Urinary bladder (tissue), 4 donors: ENCODE data around the gene CLCN4. TPM values are rescaled to one million over a fixed set of nuclear protein-coding genes. Genes with fewer than 3 reads are reported as not detected.

Experiments
- DNase-seq: peaks from one replicate; pipeline ENCODE4 v3.0.0-alpha.2; 2015; ENCODE audit errors: extremely low spot score
- H3K27ac ChIP-seq: one replicate; pipeline ENCODE4 v1.5.1; 2013; ENCODE audit warnings: low read depth, mild to moderate bottlenecking, moderate library complexity
- H3K36me3 ChIP-seq: one replicate; pipeline ENCODE4 v1.6.1; 2013; ENCODE audit warnings: mild to moderate bottlenecking, moderate library complexity; ENCODE audit not compliant: insufficient read depth
- H3K4me1 ChIP-seq: one replicate; pipeline ENCODE4 v1.6.1; 2013; ENCODE audit warnings: mild to moderate bottlenecking, moderate library complexity; ENCODE audit not compliant: insufficient read depth
- H3K4me3 ChIP-seq: one replicate; pipeline ENCODE4 v1.5.1; 2013; ENCODE audit warnings: low read depth, low read length
- WGBS: extraction: QIAGEN DNeasy Blood & Tissue Kit; methylation state at CpG from one replicate; pipeline ENCODE4 v1.1.7; 2013; 5-methylcytosine and 5-hydroxymethylcytosine counted together
- polyA plus RNA-seq: library from polyadenylated mRNA; stranded (reverse); fragments of 200-250 nt; gene quantifications from one replicate; pipeline ENCODE4 v1.2.3, GENCODE V29; 2013
- total RNA-seq: library from RNA; depleted of rRNA; stranded (reverse); fragments of >200 nt; gene quantifications from one replicate; pipeline ENCODE4 v1.2.3, GENCODE V29; 2014
- donor health status: healthy with polysubstance abuse.
- donor health status: healthy.

The CLCN4 gene
- total and polyA plus RNA-seq, 2 donors: 1.0 to 4.4 TPM

- 86% methylated on average over 18 of the region's 18 CpGs for WGBS
- H3K27ac ChIP-seq: no peak overlapping the region
- no peaks in the 10 kb centered on the region for H3K36me3 ChIP-seq
- no peak overlapping the region for H3K4me3 ChIP-seq
- DNase-seq: no peak
- H3K4me1 ChIP-seq: no peaks in the 10 kb centered on the region
Observed at GRCh38 chrX:10165580-10166247, 8.9 kb downstream of the CLCN4 start.

DNA sequence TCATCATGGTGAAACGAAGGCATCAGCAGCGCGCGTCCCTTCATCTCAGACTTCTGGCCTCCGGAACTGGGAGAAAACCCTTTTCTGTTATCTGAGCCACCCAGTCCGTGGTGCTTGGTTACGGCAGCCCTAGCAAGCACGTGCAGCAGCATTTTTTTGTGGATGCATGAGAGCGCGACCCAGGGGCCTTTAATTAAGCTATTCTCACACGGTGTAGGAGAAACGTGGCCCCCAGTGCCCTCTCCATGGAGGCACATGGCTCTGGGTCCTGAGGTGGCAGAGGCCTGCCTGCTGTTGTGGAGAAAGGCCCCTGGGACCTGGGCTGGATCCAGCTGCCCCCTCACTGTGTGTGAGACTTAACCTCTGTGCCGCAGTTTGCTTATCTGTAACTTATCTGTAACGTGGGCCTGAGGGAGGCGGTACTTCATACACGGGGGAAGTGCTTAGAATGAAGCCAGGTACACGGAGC, 9.5 kb downstream of the CLCN4 start:
- no peaks in the 10 kb centered on the region for H3K4me1 ChIP-seq
- H3K27ac ChIP-seq: no peak overlapping the region
- no peak for DNase-seq
- 87% methylated on average over 17 of the region's 17 CpGs for WGBS
- no peak overlapping the region for H3K4me3 ChIP-seq
- no peaks in the 10 kb centered on the region for H3K36me3 ChIP-seq

DNA sequence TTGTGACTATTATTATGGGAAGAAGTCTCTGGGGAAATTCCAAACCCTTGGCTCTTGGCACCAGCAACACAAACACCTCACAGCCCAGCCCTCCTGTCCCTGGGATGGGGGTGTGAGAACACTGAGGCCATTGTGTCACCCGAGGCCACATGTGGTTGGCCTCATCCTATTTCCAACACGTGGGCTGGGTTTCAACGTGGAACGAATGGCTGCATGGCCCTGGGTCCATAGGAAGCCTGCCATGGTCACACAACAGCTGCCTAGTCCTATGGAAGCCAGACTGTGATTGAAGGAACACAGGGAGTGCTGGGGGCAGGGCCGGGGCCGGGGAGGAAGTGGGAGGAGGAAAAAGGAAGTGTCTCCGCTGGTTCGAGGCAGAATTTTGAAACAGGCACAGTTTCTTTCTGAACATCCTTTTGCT, 10.0 kb downstream of the CLCN4 start:
- H3K36me3 ChIP-seq: no peaks in the 10 kb centered on the region
- WGBS: 57% methylated on average over 8 of the region's 8 CpGs
- no peak overlapping the region for H3K4me3 ChIP-seq
- no peaks in the 10 kb centered on the region for H3K4me1 ChIP-seq
- DNase-seq: no peak
- no peak overlapping the region for H3K27ac ChIP-seq

- H3K4me3 ChIP-seq: no peak overlapping the region
- H3K36me3 ChIP-seq: no peaks in the 10 kb centered on the region
- DNase-seq: no peak
- no peaks in the 10 kb centered on the region for H3K4me1 ChIP-seq
- WGBS: 83% methylated on average over 6 of the region's 6 CpGs
- no peak overlapping the region for H3K27ac ChIP-seq
Observed at GRCh38 chrX:10167573-10167972, 10.8 kb downstream of the CLCN4 start.

DNA sequence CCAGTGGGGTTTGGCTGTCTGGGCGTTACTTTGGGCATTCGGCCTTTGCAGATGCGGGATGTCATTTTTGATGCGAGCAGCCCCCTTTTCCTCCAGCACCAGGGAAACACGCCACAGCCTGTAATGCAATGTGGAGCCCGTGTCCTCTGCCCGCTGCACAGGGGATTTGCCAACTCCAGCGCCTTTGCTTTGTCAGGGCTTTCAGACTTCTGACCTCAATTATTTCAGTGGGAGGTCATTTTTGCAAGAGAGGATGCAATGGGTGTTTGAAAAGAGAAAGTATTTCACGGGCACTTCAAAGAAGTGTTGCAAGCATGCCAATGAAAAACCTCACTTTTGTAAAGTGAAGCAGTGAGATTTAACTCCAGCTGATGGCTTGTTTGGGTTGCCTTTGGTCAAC, 11.5 kb downstream of the CLCN4 start:
- H3K27ac ChIP-seq: no peak overlapping the region
- 91% methylated on average over 9 of the region's 9 CpGs for WGBS
- H3K4me1 ChIP-seq: no peaks in the 10 kb centered on the region
- no peaks in the 10 kb centered on the region for H3K36me3 ChIP-seq
- H3K4me3 ChIP-seq: no peak overlapping the region
- DNase-seq: no peak

DNA sequence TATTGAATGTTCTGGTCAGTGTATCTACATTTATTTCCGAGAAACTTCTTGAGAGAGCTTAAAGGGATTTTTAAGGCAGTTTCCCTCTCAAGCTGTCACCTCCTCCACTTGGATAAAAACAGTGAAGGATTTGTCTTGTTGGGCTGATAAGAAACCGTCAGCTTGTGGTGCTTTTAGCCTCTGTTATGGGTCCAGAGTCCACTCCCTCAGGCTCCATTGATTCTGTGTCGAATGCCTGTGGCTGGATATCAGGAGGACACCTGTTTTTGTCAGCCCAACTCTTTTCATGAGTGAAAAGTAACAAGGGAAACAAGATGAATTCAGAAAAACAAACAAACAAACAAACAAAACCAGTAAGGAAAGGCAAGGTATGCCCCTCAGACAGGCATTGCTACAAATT, 12.4 kb downstream of the CLCN4 start:
- no peak for DNase-seq
- H3K27ac ChIP-seq: no peak overlapping the region
- WGBS: 76% methylated on average over 3 of the region's 3 CpGs
- H3K4me1 ChIP-seq: no peaks in the 10 kb centered on the region
- no peak overlapping the region for H3K4me3 ChIP-seq
- H3K36me3 ChIP-seq: no peaks in the 10 kb centered on the region

- WGBS: 88% methylated on average over 5 of the region's 5 CpGs
- Histone ChIP-seq H3K27ac (no peak overlapping the region), H3K4me3 (no peak overlapping the region), H3K4me1 (peaks cover 2% of the 10 kb centered on the region), H3K36me3 (no peaks in the 10 kb centered on the region)
- no peak for DNase-seq
Observed at GRCh38 chrX:10171249-10171648, 14.5 kb downstream of the CLCN4 start.

GRCh38 chrX:10172877-10173276, 16.1 kb downstream of the CLCN4 start:
- Histone ChIP-seq H3K4me1 (peaks cover 2% of the 10 kb centered on the region), H3K4me3 (no peak overlapping the region), H3K36me3 (no peaks in the 10 kb centered on the region), H3K27ac (no peak overlapping the region)
- 42% methylated on average over 11 of the region's 11 CpGs for whole genome bisulfite sequencing
- no peak for DNase-seq

GRCh38 chrX:10173331-10173900, 16.6 kb downstream of the CLCN4 start:
- DNase-seq: no peak
- H3K4me3 ChIP-seq: no peak overlapping the region

DNA sequence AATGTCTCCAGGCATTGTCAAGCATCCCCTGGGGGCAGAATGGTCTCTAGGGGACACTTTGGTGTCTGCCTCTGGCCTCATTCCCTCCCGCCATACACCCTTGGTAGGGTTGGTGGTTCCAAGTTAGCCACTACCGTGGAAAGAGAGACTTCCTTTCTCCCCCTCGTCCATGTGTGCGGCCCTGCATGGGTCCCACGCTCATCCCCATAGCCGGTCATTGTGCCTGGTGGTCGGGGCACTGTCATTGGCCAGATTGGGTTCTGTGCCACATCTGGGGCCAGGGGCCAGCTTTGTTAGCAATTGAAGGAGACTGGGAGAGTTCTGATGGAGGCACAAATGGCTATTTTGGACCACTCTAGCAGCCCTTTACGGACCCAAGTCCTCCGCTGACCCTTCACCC, 17.3 kb downstream of the CLCN4 start:
- H3K36me3 ChIP-seq: no peaks in the 10 kb centered on the region
- H3K4me1 ChIP-seq: peaks cover 2% of the 10 kb centered on the region
- H3K4me3 ChIP-seq: no peak overlapping the region
- H3K27ac ChIP-seq: no peak overlapping the region
- 94% methylated on average over 9 of the region's 9 CpGs for WGBS
- DNase-seq: no peak

More at GRCh38 chrX:10173331-10173900, 16.6 kb downstream of the CLCN4 start:
- Histone ChIP-seq H3K27ac (no peak overlapping the region), H3K4me1 (peaks cover 2% of the 10 kb centered on the region), H3K36me3 (no peaks in the 10 kb centered on the region)
- 21% methylated on average over 19 of the region's 19 CpGs for WGBS

DNA sequence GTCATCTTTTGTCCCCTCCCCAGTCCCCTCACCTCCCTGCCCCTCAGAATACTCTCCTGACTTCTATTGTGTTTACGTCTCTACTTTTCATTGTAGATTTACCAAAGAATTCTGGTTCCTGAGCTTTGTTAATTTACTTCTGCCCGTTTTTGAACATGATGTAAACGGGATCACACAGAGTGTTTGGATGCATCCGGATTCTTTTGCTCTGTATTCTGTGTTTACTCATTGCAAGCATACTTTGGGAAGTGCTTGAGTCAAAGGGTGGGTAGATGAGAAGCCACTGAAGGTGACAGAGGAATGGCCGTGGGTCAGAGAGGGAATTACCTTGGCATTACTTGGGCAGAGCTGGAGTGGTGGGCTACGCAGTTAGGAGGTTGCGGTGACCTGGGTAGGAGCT, 18.0 kb downstream of the CLCN4 start:
- 65% methylated on average over 7 of the region's 7 CpGs for WGBS
- DNase-seq: no peak
- Histone ChIP-seq H3K36me3 (no peaks in the 10 kb centered on the region), H3K4me3 (no peak overlapping the region), H3K27ac (peak overlapping the region; percentile 43), H3K4me1 (peaks cover 2% of the 10 kb centered on the region)

DNA sequence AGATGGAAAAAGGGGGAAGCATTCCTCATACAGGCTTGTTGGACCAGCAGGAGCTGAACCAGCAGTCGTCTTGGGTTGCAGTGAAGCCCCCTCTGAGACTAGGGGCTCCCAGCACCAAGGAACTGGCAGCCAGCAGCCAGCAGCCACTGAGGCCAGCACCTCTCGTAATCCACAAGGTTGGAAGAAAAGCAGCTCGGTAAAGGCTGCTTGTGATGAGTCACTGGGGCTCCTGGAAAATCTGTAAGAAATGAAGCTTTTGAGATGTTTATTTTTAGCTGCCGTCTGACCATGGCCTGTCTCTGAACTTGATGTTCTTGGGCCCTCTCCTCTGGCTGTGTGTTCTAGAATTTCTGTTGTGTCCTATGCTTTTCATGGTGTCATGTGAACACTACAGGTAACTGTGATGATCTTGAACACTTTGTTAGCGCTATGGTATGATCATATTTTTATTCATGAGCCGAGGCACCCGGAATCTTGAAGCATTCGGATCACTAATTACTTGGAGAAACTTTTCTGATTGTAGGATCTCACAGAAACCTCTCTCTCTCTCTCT, 18.6 kb downstream of the CLCN4 start:
- DNase-seq: no peak
- no peaks in the 10 kb centered on the region for H3K36me3 ChIP-seq
- peak overlapping the region; percentile 43 for H3K27ac ChIP-seq
- WGBS: 50% methylated on average over 8 of the region's 8 CpGs
- peaks cover 2% of the 10 kb centered on the region for H3K4me1 ChIP-seq
- no peak overlapping the region for H3K4me3 ChIP-seq

DNA sequence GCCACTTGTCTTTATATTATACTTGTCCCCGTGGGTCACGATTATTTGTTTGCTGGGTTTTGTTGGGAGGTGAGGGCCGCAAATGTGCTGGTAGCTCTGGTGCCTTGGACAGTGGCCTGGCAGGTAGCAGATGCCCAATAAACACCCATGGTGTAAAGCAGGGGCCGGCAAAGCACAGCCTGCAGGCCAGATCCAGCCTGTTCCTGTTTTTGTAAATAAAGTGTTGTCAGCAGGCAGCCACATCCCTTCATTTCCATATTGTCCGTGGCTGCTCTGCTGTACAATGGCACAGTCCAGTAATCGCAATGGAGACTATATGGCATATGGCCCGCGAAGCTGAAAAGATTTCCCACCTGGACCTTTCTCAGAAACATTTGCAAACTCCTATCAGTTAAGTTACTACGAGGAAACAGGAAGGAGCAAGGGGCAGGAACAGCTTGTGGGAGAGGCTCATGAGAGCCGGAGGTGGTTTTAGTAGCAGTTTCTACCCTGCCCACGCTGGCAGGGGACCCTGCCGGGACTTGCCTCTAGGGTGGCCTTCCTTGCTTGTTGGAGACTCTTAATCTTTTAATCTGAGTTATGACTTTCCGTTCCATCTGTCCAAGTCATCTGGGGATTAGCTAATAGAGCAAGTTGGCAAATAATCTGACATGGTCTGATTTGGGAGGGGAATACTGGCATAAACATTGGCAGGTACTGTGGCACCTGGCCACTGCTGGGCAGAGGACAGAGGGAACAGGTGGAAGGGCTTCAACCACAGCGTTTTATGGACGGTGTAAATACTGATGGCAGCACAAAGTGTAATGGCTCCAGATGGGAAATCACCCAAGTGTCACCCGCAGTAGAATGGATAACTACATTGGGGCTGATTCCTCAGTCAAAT, 19.6 kb downstream of the CLCN4 start:
- DNase-seq: no peak
- no peaks in the 10 kb centered on the region for H3K36me3 ChIP-seq
- peaks cover 2% of the 10 kb centered on the region for H3K4me1 ChIP-seq
- WGBS: 69% methylated on average over 16 of the region's 16 CpGs
- H3K4me3 ChIP-seq: no peak overlapping the region
- peak overlapping the region; percentile 59 for H3K27ac ChIP-seq
